ENCODE data around the gene BRD3OS.

BRD3OS gene

GRCh38 chr9:134056483-134057306 is 31.4 kb downstream of the BRD3OS start:
- H3K4me3 ChIP-seq (ENCODE audit: severe bottlenecking): no peak overlapping the region
- ATAC-seq (ENCODE audit: low read depth) (no peak), DNase-seq (ENCODE audit: low spot score) (peak; percentile 62)
- peak overlapping the region; percentile 61 for H3K27ac ChIP-seq (ENCODE audit: poor library complexity, severe bottlenecking)
- peaks cover 24% of the 10 kb centered on the region for H3K4me1 ChIP-seq (ENCODE audit: insufficient read depth, poor library complexity, severe bottlenecking)
- H3K27me3 ChIP-seq (ENCODE audit: insufficient read depth, poor library complexity, severe bottlenecking): no peaks in the 10 kb centered on the region
- TF ChIP-seq CTCF (IDR thresholded peaks at IDR 0.05; ENCODE audit: poor library complexity, severe bottlenecking): no peak
- H3K9me3 ChIP-seq (ENCODE audit: severe bottlenecking): no peaks in the 10 kb centered on the region
- peaks cover 12% of the 10 kb centered on the region for H3K36me3 ChIP-seq (ENCODE audit: low read depth)

- no peak for ATAC-seq (ENCODE audit: low read depth)
- peaks cover 7% of the 10 kb centered on the region for H3K36me3 ChIP-seq (ENCODE audit: low read depth)
- DNase-seq (ENCODE audit: low spot score): peak; percentile 49
- H3K27me3 ChIP-seq (ENCODE audit: insufficient read depth, poor library complexity, severe bottlenecking): no peaks in the 10 kb centered on the region
- H3K4me3 ChIP-seq (ENCODE audit: severe bottlenecking): no peak overlapping the region
- TF ChIP-seq CTCF (IDR thresholded peaks at IDR 0.05; ENCODE audit: poor library complexity, severe bottlenecking): no peak
- H3K27ac ChIP-seq (ENCODE audit: poor library complexity, severe bottlenecking): peak overlapping the region; percentile 61
- H3K9me3 ChIP-seq (ENCODE audit: severe bottlenecking): no peaks in the 10 kb centered on the region
- peaks cover 24% of the 10 kb centered on the region for H3K4me1 ChIP-seq (ENCODE audit: insufficient read depth, poor library complexity, severe bottlenecking)
Measured at GRCh38 chr9:134057307-134057657, 32.0 kb downstream of the BRD3OS start.

GRCh38 chr9:134057751-134058701 is 32.7 kb downstream of the BRD3OS start:
- H3K27me3 ChIP-seq (ENCODE audit: insufficient read depth, poor library complexity, severe bottlenecking): no peaks in the 10 kb centered on the region
- TF ChIP-seq CTCF (IDR thresholded peaks at IDR 0.05; ENCODE audit: poor library complexity, severe bottlenecking): no peak
- no peaks in the 10 kb centered on the region for H3K9me3 ChIP-seq (ENCODE audit: severe bottlenecking)
- peak overlapping the region; percentile 50 for H3K27ac ChIP-seq (ENCODE audit: poor library complexity, severe bottlenecking)
- H3K4me3 ChIP-seq (ENCODE audit: severe bottlenecking): no peak overlapping the region
- H3K4me1 ChIP-seq (ENCODE audit: insufficient read depth, poor library complexity, severe bottlenecking): peaks cover 24% of the 10 kb centered on the region
- peaks cover 1% of the 10 kb centered on the region for H3K36me3 ChIP-seq (ENCODE audit: low read depth)
- peak; percentile 64 for DNase-seq (ENCODE audit: low spot score)
- no peak for ATAC-seq (ENCODE audit: low read depth)

- no peaks in the 10 kb centered on the region; the same call in 1 of the 2 replicates for H3K36me3 ChIP-seq (ENCODE audit: low read depth)
- ATAC-seq (ENCODE audit: low read depth) (peak; percentile 54), DNase-seq (ENCODE audit: low spot score) (peak; percentile 51)
- no peaks in the 10 kb centered on the region for H3K27me3 ChIP-seq (ENCODE audit: insufficient read depth, poor library complexity, severe bottlenecking)
- peak; percentile 30 for TF ChIP-seq CTCF (IDR thresholded peaks at IDR 0.05; ENCODE audit: poor library complexity, severe bottlenecking)
- H3K4me3 ChIP-seq (ENCODE audit: severe bottlenecking): no peak overlapping the region
- H3K27ac ChIP-seq (ENCODE audit: poor library complexity, severe bottlenecking): peak overlapping the region; percentile 50
- peaks cover 24% of the 10 kb centered on the region for H3K4me1 ChIP-seq (ENCODE audit: insufficient read depth, poor library complexity, severe bottlenecking)
- H3K9me3 ChIP-seq (ENCODE audit: severe bottlenecking): no peaks in the 10 kb centered on the region
Measured at GRCh38 chr9:134058716-134059115, 33.4 kb downstream of the BRD3OS start.

All from RWPE2 (cell line).